ENCODE data around the gene RSBN1. TPM values are rescaled to one million over a fixed set of nuclear protein-coding genes. Genes with fewer than 3 reads are reported as not detected.
"Not testable (repeated sequence)": the region's sequence is repeated elsewhere in the genome, so short reads cannot be mapped to it uniquely, and the experiment has no call there.

The RSBN1 gene
- total RNA-seq, 1 donor from 2014 or later, result 25.8 TPM

DNA sequence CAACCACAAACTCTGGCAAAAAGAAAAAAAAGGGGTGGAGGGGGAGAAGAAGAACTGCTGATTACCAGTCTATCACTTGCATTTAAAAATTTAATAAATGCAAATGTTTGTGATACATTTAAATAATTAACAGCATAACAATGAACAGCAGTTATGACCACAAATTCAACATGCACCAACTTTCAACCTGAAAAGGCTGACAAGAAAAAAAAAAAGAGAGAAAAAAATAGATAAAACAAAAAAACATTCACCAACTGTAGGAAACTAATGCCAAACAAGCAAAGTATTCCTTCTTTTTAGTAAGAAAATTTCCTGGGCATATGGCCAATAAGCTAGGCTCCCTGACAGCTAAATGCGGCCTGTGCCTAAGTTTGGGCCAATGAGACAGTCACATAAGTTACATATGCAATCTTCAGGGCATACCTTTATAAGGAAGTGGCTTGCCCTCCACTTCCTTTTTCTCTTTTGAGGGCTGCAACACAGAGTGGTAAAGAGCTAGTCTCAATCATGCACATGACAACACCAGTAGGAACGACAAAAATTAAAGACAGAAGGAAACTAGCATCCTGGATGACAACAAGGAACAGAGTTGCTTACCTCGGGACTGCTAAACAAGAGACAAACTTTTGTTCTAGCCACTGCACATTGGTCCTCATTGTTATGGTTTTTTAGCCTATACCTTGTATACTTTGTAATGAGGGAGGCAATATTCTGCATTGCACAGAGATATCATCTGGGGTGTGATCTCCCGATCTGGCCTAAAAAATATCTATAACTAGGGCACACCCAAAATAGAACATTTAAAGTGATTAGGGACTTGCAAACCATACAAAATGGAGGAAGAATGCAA, 28.8 kb downstream of the RSBN1 start:
- intact Hi-C loops (cut with micrococcal nuclease), result loop anchor here (1.0 to 10.0 kb wide), 7 partner anchors 15 to 389 kb away; partner anchors contain the start of genes AP4B1, HIPK1, MAGI3 and PTPN22

DNA sequence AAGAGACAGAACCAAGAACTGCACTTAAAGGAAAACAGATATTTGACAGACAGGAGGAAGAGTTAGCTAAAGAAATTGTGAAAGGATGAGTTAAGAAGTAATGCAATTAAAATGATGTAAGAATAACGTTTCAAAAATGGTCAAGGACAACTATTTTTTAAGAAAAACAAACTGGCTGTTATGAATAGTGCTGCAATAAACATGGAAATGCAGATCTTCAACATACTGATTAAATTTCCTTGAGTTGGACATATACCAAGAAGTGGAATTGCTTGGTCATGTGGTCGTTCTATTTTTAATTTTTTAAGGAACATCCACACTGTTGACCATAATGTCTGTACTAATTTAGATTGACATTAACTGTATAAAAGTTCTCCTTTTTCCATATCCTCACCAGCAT, 29.9 kb downstream of the RSBN1 start:
- intact Hi-C loops (cut with micrococcal nuclease), result loop anchor here (2.0 to 10.0 kb wide), 2 partner anchors 16 to 388 kb away; partner anchors contain the start of gene MAGI3

DNA sequence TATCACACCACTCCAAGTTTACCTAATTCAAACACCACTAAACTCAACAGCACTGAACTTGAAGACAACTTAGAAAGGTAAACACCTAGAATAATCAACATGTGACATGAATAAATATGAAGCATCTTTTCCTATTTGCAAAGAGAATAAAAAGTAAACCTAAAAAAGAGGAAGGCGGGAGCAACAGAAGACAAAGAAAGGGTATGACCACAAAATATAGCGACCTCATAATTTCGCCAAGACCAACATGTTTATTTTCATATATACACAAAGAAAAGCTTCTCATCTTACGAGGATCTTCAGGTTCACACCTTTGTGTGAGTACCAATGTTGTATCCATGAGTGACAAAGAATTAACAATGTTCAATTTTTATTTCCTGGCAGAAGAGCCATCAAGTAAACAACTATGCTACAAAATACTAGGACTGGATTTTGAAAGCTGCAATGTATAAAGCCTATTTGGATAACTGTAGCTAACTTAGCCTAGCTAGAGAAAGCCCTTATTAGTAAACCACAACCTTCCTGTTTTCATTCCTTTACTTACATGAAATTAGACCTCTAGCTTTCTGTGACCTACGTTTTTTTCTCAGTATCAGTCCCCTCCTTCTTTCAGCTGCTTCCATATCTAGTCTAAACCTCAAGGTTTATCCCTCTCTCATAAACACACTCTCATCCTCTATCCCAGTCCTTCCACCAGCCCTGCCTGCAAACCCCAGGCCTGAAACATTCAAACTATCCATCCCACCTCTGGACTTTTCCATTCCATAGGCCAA, 31.7 kb downstream of the RSBN1 start:
- intact Hi-C loops (cut with micrococcal nuclease), result loop anchor here (1.0 to 10.0 kb wide), 2 partner anchors 9 to 386 kb away; partner anchors contain the start of gene MAGI3

DNA sequence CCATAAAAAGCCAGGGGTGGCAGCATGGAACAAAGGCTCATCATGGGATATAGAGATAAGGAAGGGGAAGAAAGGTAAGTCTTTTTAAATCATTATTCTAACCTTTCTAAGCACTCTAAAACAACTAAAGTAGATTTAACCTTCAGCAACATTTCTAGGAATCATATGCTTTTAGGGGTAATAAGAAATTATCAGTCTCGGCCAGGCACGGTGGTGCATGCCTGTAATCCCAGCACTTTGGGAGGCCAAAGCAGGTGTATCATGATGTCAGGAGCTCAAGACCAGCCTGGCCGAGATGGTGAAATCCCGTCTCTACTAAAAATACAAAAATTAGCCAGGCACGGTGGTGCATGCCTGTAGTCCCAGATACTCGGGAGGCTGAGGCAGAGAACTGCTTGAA, 32.7 kb downstream of the RSBN1 start:
- intact Hi-C loops (cut with micrococcal nuclease), result no loop called here

DNA sequence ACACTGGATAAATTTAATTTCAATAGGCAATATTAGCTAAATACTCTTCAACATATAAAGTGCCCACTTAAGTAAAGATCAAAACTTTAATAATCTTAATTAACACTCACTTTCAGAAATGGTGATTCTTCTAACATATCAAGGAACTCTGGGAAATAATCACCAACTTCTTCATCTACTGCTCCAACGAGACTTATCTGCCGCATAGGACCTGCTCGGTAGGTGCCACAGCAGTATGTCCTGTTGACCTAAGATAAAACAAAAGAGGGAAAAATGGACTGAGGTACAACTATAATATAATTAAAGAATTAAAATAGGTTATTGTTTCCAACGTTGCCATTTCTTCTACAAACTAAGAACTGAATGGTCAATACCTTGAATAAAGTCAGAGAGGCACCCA, 34.7 kb downstream of the RSBN1 start:
- intact Hi-C loops (cut with micrococcal nuclease), result no loop called here

DNA sequence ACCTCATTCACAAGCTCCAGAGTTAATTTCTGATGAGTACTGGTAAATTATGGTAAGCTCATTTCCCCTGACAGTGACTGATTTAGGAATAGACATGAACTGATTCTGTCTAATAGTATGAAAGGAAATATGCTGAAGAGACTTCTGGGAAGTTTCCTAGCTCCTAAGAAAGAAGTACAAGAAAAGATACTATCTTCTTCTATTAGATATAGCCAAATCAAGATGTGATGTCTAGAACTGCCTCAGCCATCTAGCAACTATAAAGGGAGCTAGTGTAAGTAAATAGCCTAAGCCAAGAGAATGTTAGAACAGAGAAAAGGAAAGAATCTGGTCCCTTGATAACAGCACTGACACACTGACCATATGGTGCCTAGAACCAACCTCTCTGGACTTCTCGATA, 42.2 kb downstream of the RSBN1 start:
- intact Hi-C loops (cut with micrococcal nuclease), result no loop called here

DNA sequence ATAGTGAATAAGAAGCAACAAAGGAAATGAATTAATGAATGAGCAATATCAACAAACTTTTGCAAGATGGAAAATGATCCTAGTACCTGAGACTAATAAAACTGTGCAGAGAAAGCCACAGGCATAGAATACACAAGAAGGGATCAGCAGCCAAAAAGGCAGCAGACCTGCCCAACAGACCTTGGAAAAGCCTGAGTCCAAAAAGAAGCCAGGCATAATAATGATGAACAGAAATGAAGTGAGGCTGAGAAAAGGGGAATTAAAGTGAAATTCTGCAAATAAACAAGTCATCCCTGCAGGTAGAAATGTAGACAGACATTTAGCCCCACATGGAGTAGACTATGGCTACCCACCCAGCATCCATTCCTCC, 42.7 kb downstream of the RSBN1 start:
- intact Hi-C loops (cut with micrococcal nuclease), result no loop called here

DNA sequence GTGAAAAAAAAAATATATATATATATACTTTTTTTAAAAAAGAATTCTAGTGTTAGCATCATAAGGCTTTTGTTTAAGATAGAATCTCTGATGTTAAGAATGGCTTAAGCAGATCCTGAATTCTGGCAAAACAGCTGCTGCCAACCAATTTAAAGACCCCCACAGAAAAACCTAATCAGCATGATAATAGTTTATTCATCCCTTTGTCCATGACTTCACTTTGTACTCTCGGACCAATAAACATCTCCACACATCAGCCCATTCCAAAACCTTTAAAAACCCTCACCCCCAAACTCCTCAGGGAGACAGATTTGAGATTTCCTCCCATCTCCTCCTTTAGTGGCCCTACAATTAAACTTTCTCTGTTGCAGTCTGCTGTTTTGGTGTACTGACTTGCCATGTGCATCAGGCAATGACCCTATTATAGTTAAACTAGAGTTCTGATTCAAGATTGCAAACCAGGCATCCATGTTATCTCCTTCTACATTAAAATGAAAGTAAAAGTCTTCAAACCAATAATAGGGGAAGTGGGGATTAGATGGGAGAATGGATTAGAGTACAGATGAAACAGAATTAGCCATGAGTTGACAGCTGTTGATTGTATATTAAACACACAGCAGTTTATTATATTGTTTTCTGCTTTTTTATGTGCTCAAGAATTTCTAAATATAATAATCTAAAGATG, 43.2 kb downstream of the RSBN1 start:
- intact Hi-C loops (cut with micrococcal nuclease), result no loop called here

DNA sequence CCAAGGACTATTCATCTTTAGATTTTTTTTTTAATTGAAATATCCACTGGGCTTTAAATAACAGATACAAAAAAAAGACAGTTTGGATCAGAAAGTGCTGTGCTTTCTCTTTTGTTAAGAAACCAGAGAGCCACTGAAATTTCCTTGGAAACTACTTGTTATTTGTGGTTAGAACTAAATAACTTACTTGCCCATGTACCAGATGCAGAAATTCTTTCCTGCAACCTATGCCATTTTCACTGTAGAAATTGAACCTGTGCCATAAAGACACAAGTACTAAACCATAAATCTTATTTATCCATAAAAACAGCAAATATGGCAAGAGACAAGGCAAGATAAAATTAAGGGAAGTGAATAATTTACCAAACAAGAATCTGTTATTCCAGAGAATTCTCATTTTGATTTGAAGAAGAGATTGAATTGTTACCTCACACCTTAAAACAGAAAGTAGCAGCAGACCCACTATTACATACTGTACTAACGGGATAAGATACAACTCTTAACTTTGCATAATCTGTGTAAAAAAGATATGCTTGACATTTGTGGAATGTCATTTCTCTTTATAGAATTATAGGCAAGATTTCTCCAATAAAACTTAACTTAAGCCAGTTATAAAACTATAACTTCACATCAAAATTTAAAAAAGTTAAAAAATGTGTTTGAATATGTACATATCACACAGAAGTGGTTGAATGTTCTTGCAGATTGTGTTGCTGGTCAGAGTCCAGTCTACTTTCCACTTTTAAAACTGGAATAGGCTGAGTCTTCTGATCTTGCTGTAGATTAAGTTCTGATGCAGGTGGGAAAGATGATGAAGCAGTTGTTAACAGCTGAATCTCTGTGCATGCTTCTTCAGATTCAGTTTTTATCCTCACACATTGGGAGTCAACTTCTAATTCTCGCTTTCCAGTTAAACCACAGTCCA, 46.7 kb downstream of the RSBN1 start:
- intact Hi-C loops (cut with micrococcal nuclease), result no loop called here

DNA sequence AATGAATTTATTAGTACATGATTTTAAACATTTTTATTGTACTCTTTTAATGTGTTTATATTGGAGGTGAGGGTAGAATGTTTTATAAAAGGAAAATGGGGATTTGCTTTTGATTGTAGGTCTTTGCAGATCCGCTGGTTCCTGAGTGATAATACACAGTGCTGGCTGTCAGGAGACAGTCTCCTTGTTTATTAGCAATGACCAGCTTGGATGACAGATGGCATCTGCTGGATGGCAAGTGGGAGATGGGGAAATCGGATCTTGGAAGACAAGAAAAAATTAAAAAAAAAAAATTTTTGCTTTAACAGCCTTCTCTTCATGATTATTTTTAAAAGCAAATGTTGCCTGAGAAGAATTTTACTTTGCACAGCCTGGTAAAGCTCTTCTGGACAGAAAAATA, 48.6 kb downstream of the RSBN1 start:
- intact Hi-C loops (cut with micrococcal nuclease), result no loop called here

DNA sequence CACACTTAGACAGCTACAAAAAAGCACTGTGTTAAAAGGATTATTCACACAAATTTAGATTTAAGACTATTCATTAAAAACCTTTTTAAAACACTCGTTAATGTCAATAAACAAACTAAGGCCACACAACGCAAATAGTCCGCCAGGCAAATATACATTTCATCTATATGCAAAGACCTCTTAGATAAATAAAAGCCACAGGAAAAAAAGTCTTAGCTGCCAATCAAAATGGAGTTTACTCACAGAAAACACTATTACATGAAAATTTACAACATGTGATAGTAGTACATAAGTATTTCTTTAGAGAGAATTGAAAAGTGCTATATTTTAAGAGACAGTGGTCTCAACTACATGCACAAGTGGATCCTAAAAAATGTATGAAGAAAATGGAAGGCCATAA, 50.3 kb downstream of the RSBN1 start:
- intact Hi-C loops (cut with micrococcal nuclease), result no loop called here

DNA sequence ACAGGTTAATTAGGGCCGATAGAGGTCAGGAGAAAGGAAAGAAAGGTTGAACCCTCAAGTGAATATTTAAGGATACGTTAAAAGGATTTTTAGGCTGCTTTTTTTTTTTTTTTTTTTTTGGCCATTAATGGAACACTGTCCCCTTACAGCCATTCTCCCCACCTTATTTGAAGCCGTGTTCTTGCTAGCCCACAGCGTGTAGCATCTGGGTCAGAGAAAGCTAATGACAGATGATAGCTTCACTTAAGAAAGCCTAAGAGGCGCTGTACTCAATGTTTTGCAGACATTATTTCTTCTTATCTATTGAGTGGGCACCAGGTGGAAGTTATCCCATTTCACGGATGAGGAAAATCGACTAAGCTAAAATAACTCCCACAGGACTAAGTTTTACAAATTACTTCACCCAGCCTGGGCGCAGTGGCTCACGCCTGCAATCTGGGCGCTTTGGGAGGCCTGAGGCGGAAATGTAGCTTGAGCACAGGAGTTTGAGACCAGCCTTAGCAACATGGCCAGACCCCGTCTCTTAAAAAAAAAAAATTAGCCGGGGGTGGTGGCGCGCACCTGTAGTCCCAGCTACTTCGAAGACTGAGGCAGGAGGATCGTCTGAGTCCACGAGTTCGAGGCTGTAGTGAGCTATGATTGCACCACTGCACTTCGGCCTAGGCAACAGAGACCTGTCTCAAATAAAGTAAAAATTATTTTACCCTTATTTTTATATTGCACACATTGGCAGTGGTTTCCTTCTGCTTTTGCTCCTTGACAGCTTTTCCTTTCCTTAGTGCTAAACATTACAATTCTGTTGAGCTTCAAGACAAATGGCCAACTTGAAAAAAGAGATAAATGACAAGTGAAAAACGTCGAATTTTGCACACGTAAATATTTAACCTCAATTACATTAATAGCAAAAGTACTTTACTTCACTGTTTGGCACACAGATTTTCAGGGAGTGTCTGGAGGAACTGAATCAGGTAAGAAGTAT, 51.9 kb downstream of the RSBN1 start:
- intact Hi-C loops (cut with micrococcal nuclease), result no loop called here

DNA sequence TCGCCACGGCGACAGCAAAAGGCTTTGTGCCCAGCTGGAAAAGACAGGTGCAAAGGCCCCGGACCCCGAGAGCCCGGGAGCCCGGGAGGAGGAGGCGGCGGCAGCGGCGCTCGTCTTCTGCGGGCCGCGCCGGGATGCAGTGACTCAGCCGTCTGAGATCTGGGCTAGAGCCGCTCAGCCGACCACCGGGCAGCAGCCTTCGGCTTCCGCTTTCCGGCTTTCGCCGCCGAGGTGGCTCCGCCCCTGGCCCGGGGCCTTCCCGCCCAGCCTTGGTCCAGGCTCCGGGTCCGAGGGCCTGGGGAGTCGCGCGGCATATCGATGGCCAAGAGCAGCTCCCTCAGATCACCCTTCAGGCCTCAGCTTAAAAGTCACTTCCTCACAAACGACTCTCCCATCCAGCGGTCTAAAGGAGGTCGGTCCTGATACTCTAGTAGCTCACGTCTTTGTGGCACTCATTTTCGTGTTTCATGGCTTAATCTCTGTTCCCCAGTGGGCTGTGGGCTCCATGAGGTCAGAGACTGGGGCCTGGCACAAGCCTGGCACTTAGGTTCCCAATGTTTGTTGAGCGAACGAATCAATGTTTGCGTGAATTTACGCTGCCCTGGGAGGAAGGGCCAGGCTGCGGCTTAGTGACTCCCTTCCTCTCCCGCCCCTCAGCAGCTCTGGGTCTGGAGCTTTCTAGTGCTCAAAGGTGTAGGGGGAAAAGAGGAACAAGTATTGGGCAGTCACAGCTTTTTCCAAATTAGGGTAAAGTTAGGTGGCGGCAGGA, 52.8 kb downstream of the RSBN1 start, which contains the start of gene PHTF1:
Gene PHTF1, minus strand, starts transcription at position 154 of the 769 bp plus-strand sequence. CDS start 783 bp downstream, outside the sequence.
- intact Hi-C loops (cut with micrococcal nuclease), result loop anchor here (1.0 to 5.0 kb wide), 11 partner anchors 17 to 1042 kb away; partner anchors contain the start of genes AP4B1, CSDE1, HIPK1 and LRIG2

DNA sequence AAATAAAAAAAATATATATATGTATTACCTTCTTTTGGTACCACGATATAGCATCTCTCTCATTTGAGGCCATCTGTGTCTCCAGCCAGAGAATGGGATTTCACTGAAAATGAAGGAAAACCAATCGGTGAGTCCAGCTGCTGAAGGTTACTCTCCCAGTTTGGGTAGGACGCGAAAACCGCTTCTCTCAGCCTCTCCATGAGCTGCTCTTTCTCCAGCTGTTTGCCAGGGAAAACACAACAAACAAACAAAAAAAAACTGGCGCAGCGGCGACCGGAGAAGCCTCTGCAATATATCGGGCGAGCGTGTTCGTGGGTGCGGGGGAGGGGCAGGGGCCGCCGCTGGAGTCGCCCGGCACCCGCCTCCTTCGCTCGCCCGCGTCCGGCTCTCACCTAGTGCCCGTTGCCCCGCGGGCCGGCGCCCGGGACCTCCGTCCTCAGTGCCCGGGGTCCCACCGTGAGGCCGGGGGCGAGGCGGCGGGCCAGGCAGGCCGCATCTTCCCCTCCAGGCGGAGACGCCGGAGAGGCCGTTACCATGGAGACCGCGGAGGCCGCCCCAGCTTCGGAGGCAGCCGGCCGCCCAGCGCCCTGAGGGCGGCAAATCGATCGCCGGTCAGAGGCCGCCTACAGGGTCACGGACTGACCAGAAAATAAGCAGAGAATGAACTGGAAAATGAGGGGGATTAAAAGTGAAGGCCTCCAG, 53.5 kb downstream of the RSBN1 start:
- intact Hi-C loops (cut with micrococcal nuclease), result loop anchor here (1.0 to 5.0 kb wide), 12 partner anchors 16 to 1041 kb away; partner anchors contain the start of genes AP4B1, CSDE1, HIPK1 and LRIG2

DNA sequence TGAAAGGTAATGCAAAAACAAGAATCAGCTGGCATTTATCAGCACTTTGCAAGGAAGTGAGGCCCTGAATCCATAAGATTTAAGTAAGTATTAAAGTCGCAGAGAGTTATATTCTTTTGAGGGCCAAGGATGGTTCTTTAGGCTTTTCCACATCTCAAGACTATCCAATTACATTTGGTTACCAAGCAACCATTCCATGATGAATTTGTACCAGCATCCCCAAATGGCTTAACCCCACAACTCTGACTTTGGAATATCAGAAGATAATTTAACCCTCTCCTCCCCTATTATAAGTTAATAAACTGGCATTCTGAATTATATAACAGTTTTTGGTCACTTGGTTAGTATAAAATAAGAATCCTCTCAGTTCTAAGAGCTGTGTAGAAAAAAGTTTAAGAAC, 55.8 kb downstream of the RSBN1 start:
- intact Hi-C loops (cut with micrococcal nuclease), result loop anchor here (5.0 kb wide), 2 partner anchors 799 to 1039 kb away; partner anchors contain the start of genes PPM1J and SLC16A1

DNA sequence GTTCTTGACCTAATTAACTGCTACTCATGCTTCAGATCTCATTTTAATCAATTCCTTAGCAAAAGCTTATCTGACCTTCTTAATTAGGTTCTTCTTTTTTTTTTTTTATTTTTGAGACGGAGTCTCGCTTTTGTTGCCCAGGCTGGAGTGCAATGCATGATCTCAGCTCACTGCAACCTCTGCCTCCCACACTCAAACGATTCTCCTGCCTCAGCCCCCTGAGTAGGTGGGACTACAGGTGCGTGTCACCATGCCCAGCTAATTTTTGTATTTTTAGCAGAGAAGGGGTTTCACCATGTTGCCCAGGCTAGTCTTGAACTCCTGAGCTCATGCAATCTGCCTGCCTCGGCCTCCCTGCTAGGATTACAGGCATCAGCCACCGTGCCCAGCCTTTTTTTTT, 58.9 kb downstream of the RSBN1 start:
- intact Hi-C loops (cut with micrococcal nuclease), result not testable (repeated sequence)

DNA sequence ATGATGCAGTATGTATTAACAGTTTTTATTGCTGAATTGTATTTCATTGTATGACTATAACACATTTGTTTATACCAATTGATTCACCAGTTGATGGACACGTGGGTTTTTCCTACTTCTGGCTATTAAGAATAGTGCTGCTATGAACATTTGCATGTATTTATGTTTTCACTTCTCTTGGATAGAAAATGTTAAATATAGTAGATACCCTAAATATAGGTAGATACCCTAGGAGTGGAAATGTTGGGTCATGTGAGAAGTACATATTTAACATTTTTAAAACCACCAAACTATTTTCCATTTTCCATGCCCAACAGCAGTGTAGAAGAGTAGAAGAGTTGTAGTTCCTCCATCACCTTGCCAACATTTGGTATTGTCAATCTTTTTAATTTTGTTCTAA, 60.8 kb downstream of the RSBN1 start:
- intact Hi-C loops (cut with micrococcal nuclease), result no loop called here

DNA sequence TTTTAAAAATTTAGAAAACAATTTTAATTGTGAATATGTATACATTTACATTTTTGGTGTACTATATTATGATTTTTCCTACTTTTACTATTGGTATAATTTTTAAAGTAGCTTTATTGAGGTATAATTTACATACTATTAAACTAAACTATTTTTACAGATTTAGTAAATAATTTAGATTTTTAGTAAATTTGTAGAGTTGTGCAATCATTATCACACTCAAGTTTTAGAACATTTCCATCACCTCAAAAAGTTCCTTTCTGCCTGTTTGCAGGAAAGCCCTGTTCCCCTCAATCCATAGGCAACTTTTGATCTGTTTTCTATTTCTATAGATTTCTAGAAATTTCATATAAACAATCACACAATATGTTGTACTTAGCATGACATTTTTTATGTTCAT, 61.2 kb downstream of the RSBN1 start:
- intact Hi-C loops (cut with micrococcal nuclease), result no loop called here

All from T-helper 1 cell treated with Interleukin-12 subunit alpha and Interleukin-12 subunit beta and Interleukin-4 antibody, amounts not matched to agents 30 ng/mL and 1 ng/mL, for 36 hours (primary cell).